Activated T-cell treated with anti-CD3 and anti-CD28 coated beads for 24 hours (primary cell): ENCODE measurements around the gene ZNF578.
"Not testable (repeated sequence)": the region's sequence is repeated elsewhere in the genome, so short reads cannot be mapped to it uniquely, and the experiment has no call there.

Experiments
- DNase-seq: peaks from one replicate; pipeline ENCODE4 v3.0.0-alpha.2; 2020; ENCODE audit warnings: low read depth

ZNF578 gene

DNA sequence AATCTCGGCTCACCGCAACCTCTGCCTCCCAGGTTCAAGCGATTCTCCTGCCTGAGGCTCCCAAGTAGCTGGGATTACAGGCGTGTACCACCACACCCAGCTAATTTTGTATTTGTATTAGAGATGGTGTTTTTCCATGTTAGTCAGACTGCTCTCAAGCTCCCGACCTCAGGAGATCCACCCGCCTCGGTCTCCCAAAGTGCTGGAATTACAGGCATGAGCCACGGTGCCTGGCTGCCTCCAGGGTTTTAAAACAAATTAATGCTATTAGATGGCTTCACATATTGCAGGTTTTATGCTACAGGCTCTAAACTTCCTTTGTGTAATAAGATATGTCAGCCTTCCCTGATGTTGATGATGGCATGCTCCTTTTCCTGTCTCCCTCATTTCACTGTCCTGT is 108.3 kb downstream of the ZNF578 start:
- not testable (repeated sequence) for DNase-seq
